OCI-LY7 (cell line): ENCODE data around the gene FOXP1. TPM values are rescaled to one million over a fixed set of nuclear protein-coding genes. Genes with fewer than 3 reads are reported as not detected.
A peak's percentile ranks its signal among the peaks of the same experiment; 100 is the strongest.

ENCODE experiments used
- BruUV-seq: library from RNA; stranded (reverse); fragments of 400-500 nt; replicated peaks from 2 replicates; lab custom pipeline; 2021; lab: Mats Ljungman, UMichigan
- CTCF ChIA-PET: fragments of 300-600 bp; sonication (Branson Sonifier 250); formaldehyde crosslinking; loops from one replicate; lab custom pipeline; 2022; ENCODE audit warnings: antibody characterized with exemption; ENCODE audit not compliant: unreplicated experiment; lab: Charles Lee
- POLR2A ChIA-PET: fragments of 300-600 bp; sonication (Branson Sonifier 250); formaldehyde crosslinking; loops from one replicate; lab custom pipeline; 2022; ENCODE audit warnings: antibody characterized with exemption; lab: Charles Lee
- DNase-seq: peaks from one replicate; pipeline ENCODE4 v3.0.0-alpha.2; 2015; ENCODE audit warnings: low spot score
- H2AFZ ChIP-seq: fragments of 200-600 bp; sonication (generic), shearing (Covaris generic); 2 replicates; pipeline ENCODE4 v1.6.1; 2014; ENCODE audit warnings: mild to moderate bottlenecking, antibody characterized with exemption, low read length, moderate library complexity
- H3K27ac ChIP-seq: fragments of 200-600 bp; sonication (generic); 2 replicates; pipeline ENCODE4 v1.5.1; 2014; ENCODE audit warnings: mixed run types, low read depth, mild to moderate bottlenecking, moderate library complexity, low read length, inconsistent platforms; ENCODE audit not compliant: poor library complexity, severe bottlenecking
- H3K36me3 ChIP-seq: fragments of 200-600 bp; sonication (generic); 2 replicates; pipeline ENCODE4 v1.6.1; 2014; ENCODE audit warnings: mild to moderate bottlenecking, antibody characterized with exemption, low read length, moderate library complexity, mixed read lengths; ENCODE audit not compliant: insufficient read depth
- H3K4me1 ChIP-seq: fragments of 200-600 bp; sonication (generic); 2 replicates; pipeline ENCODE4 v1.5.1; 2014; ENCODE audit warnings: mild to moderate bottlenecking, low read length; ENCODE audit not compliant: insufficient read depth, poor library complexity, severe bottlenecking
- H3K4me2 ChIP-seq: fragments of 200-600 bp; sonication (generic); 2 replicates; pipeline ENCODE4 v1.6.1; 2014; ENCODE audit warnings: mild to moderate bottlenecking, low read length
- H3K4me3 ChIP-seq: fragments of 200-600 bp; sonication (generic); 2 replicates; pipeline ENCODE4 v1.5.1; 2014; ENCODE audit warnings: mild to moderate bottlenecking, low read depth, low read length; ENCODE audit not compliant: poor library complexity, severe bottlenecking
- H3K79me2 ChIP-seq: fragments of 200-600 bp; sonication (generic); 2 replicates; pipeline ENCODE4 v1.6.1; 2016; ENCODE audit warnings: low read depth, mild to moderate bottlenecking, low read length, moderate library complexity, mixed read lengths; ENCODE audit not compliant: insufficient read depth
- H3K9me2 ChIP-seq: fragments of 200-600 bp; sonication (generic); 2 replicates; pipeline ENCODE4 v1.6.1; 2016; ENCODE audit warnings: mild to moderate bottlenecking, low read length, mixed read lengths; ENCODE audit not compliant: insufficient read depth
- H3K9me3 ChIP-seq: fragments of 200-600 bp; sonication (generic); 2 replicates; pipeline ENCODE4 v1.6.1; 2014; ENCODE audit warnings: mild to moderate bottlenecking, mixed run types, low read length, mixed read lengths
- H4K20me1 ChIP-seq: fragments of 200-600 bp; sonication (generic); 2 replicates; pipeline ENCODE4 v1.6.1; 2014; ENCODE audit warnings: mild to moderate bottlenecking, antibody characterized with exemption, low read length, moderate library complexity, mixed read lengths; ENCODE audit not compliant: insufficient read depth
- CTCF ChIP-seq: fragments of 200-600 bp; sonication (generic); conservative IDR thresholded peaks from 2 replicates; pipeline ENCODE4 v1.5.1; 2014; ENCODE audit warnings: mild to moderate bottlenecking, antibody characterized with exemption, low read length, moderate library complexity, mixed read lengths
- EZH2phosphoT487 ChIP-seq: fragments of 200-600 bp; sonication (generic); IDR thresholded peaks from 2 replicates; pipeline ENCODE4 v1.6.1; 2018; ENCODE audit warnings: low read depth, borderline replicate concordance, mild to moderate bottlenecking, mixed run types, antibody characterized with exemption, low read length, moderate library complexity, mixed read lengths
- intact Hi-C: fragments of 100-400 bp; cut with micrococcal nuclease; formaldehyde crosslinking; loops from one replicate; pipeline ENCODE4 v1.10.0; 2022; ENCODE audit not compliant: unreplicated experiment
- total RNA-seq, 2 experiments: library from RNA; depleted of rRNA in 1 of 2; stranded (reverse); fragments of >200 nt in 1 of 2; shearing (Covaris generic) in 1 of 2; gene quantifications; 2 replicates each; pipeline ENCODE4 v1.2.3, GENCODE V29; 2014 to 2022

The FOXP1 gene
- total RNA-seq, 2 experiments from 2014 or later, result 87.3 to 151 TPM

DNA sequence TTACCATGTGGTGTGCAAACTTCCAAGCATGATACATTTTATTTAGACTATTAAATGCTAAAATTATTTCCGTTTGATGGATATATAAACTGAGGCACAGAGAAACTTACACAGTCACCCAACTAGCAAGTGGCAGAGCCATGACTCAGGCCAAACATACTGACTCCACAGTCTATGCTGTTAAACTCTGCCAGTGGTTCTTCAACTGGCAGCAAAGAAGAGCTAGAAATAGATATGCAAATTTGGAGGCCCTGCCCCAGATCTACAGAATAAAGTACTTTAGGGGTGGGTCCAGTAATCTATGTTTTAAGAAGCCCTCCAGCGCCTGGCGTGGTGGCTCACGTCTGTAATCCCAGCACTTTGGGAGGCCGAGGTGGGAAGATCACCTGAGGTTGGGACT is 400.0 kb downstream of the FOXP1 start:
- peaks cover 17% of the 10 kb centered on the region for H3K4me1 ChIP-seq
- H3K9me2 ChIP-seq, result no peaks in the 10 kb centered on the region
- no TSS peak for BruUV-seq
- no peaks in the 10 kb centered on the region for H3K79me2 ChIP-seq
- peaks cover 23% of the 10 kb centered on the region for H3K36me3 ChIP-seq
- H3K9me3 ChIP-seq, result no peaks in the 10 kb centered on the region
- peak overlapping the region; percentile 46 for H3K4me3 ChIP-seq
- peak overlapping the region; percentile 69 for H3K4me2 ChIP-seq
- peak; percentile 52 for DNase-seq
- no peak overlapping the region for H3K27ac ChIP-seq
- no peak for TF ChIP-seq EZH2phosphoT487
- TF ChIP-seq CTCF, result no peak
- intact Hi-C loops, result no loop called here
- H2AFZ ChIP-seq, result no peak overlapping the region
- H4K20me1 ChIP-seq, result no peaks in the 10 kb centered on the region
- CTCF ChIA-PET, result no interaction called here
- POLR2A ChIA-PET, result no interaction called here

- intact Hi-C loops, result no loop called here
Measured at GRCh38 chr3:71180524-71180923, 403.0 kb downstream of the FOXP1 start.

More at GRCh38 chr3:71180524-71180923, 403.0 kb downstream of the FOXP1 start:
- Histone ChIP-seq H3K4me3 (no peak overlapping the region), H3K36me3 (peaks cover 17% of the 10 kb centered on the region), H2AFZ (no peak overlapping the region), H3K27ac (no peak overlapping the region), H3K9me3 (no peaks in the 10 kb centered on the region), H4K20me1 (no peaks in the 10 kb centered on the region), H3K79me2 (no peaks in the 10 kb centered on the region), H3K9me2 (no peaks in the 10 kb centered on the region), H3K4me1 (peaks cover 17% of the 10 kb centered on the region), H3K4me2 (no peak overlapping the region)
- ChIA-PET CTCF (no interaction called here), POLR2A (interaction anchor here (1.7 kb wide), 1 partner anchor 17 kb away, joined by 5 read pairs; no protein-coding TSS in a partner anchor)
- no TSS peak for BruUV-seq
- TF ChIP-seq CTCF (no peak), EZH2phosphoT487 (no peak)
- no peak for DNase-seq
